C4-2B (cell line): ENCODE results near the gene CCT7.

Source experiments
- ZFX ChIP-seq: fragments of 450-650 bp; IDR thresholded peaks from 2 replicates; pipeline ENCODE4 v1.6.1; 2017
- TF ChIP-seq, protein P1 (sequence below): fragments of 450-650 bp; conservative IDR thresholded peaks from 2 replicates; pipeline ENCODE4 v1.5.1; 2017; ENCODE audit warnings: mild to moderate bottlenecking

- TF ChIP-seq, protein P1, sequence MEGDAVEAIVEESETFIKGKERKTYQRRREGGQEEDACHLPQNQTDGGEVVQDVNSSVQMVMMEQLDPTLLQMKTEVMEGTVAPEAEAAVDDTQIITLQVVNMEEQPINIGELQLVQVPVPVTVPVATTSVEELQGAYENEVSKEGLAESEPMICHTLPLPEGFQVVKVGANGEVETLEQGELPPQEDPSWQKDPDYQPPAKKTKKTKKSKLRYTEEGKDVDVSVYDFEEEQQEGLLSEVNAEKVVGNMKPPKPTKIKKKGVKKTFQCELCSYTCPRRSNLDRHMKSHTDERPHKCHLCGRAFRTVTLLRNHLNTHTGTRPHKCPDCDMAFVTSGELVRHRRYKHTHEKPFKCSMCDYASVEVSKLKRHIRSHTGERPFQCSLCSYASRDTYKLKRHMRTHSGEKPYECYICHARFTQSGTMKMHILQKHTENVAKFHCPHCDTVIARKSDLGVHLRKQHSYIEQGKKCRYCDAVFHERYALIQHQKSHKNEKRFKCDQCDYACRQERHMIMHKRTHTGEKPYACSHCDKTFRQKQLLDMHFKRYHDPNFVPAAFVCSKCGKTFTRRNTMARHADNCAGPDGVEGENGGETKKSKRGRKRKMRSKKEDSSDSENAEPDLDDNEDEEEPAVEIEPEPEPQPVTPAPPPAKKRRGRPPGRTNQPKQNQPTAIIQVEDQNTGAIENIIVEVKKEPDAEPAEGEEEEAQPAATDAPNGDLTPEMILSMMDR: no peak
- no peak for TF ChIP-seq ZFX
These were observed 12.7 kb downstream of the CCT7 start for GRCh38 chr2:73246850-73247249.
